Thyroid gland (tissue), 4 donors: ENCODE results near the gene RYR2.

Experiments
- POLR2A ChIP-seq, 2 donors: fragments of 450-650 bp; IDR thresholded peaks; one replicate each; pipeline ENCODE4 v1.6.1; 2017; ENCODE audit warnings: antibody characterized with exemption in 2 of 2, mild to moderate bottlenecking in 2 of 2, moderate library complexity in 1 of 2
- TF ChIP-seq, protein P1 (sequence below), 6 experiments: fragments of 200-600 bp in 3 of 6; fragments of 450-650 bp in 3 of 6; sonication (generic) in 3 of 6; IDR thresholded peaks; one replicate each; pipeline ENCODE4 v1.5.1; 2016 to 2019; ENCODE audit warnings: antibody characterized with exemption in 6 of 6, mild to moderate bottlenecking in 2 of 6, inconsistent platforms in 1 of 6, moderate library complexity in 1 of 6

- TF ChIP-seq, protein P1, sequence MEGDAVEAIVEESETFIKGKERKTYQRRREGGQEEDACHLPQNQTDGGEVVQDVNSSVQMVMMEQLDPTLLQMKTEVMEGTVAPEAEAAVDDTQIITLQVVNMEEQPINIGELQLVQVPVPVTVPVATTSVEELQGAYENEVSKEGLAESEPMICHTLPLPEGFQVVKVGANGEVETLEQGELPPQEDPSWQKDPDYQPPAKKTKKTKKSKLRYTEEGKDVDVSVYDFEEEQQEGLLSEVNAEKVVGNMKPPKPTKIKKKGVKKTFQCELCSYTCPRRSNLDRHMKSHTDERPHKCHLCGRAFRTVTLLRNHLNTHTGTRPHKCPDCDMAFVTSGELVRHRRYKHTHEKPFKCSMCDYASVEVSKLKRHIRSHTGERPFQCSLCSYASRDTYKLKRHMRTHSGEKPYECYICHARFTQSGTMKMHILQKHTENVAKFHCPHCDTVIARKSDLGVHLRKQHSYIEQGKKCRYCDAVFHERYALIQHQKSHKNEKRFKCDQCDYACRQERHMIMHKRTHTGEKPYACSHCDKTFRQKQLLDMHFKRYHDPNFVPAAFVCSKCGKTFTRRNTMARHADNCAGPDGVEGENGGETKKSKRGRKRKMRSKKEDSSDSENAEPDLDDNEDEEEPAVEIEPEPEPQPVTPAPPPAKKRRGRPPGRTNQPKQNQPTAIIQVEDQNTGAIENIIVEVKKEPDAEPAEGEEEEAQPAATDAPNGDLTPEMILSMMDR (IDR thresholded peaks at IDR 0.05) = no peak
- TF ChIP-seq POLR2A (IDR thresholded peaks at IDR 0.05) = no peak
Measured at GRCh38 chr1:237138551-237138950, 96.6 kb downstream of the RYR2 start.
